GM12891 (cell line): Measurements from ENCODE around the gene GATA5.

ENCODE experiments used
- PAX5 ChIP-seq: IDR thresholded peaks from 2 replicates; pipeline ENCODE4 v1.6.1; 2011; ENCODE audit warnings: low read length, moderate library complexity, mild to moderate bottlenecking; ENCODE audit not compliant: insufficient read depth, severe bottlenecking
- POLR2A ChIP-seq: IDR thresholded peaks from 2 replicates; pipeline ENCODE4 v1.6.1; 2011; ENCODE audit warnings: low read depth, low read length, control low read depth
- POLR2AphosphoS5 ChIP-seq: IDR thresholded peaks from 2 replicates; pipeline ENCODE4 v1.6.1; 2011; ENCODE audit warnings: low read depth, low read length, control low read depth
- POU2F2 ChIP-seq: IDR thresholded peaks from 2 replicates; pipeline ENCODE4 v1.6.1; 2011; ENCODE audit warnings: low read depth, mild to moderate bottlenecking, control low read depth, low read length, moderate library complexity

- TF ChIP-seq POLR2AphosphoS5 (no peak), POLR2A (no peak), POU2F2 (no peak), PAX5 (no peak)
These were observed 5.8 kb downstream of the GATA5 start for GRCh38 chr20:62470001-62470400.
